ENCODE data around the gene TFF3. TPM values are rescaled to one million over a fixed set of nuclear protein-coding genes. Genes with fewer than 3 reads are reported as not detected.
A peak's percentile ranks its signal among the peaks of the same experiment; 100 is the strongest.

Gene TFF3
- total RNA-seq = 30.9 TPM

GRCh38 chr21:42315296-42315891 is at the start of gene TFF3:
TFF3 (minus strand) TSS chr21:42315409; CDS start chr21:42315374, 35 bp downstream.
- DNase-seq = peak; percentile 77

- no peak for DNase-seq
Measured at GRCh38 chr21:42364304-42364865, 49.2 kb upstream of the TFF3 start.

GRCh38 chr21:42363312-42363711 is 48.1 kb upstream of the TFF3 start:
- no peak for DNase-seq

- DNase-seq = no peak
Measured at GRCh38 chr21:42362700-42363099, 47.5 kb upstream of the TFF3 start.

GRCh38 chr21:42362198-42362597 is 47.0 kb upstream of the TFF3 start:
- no peak for DNase-seq

GRCh38 chr21:42361286-42361685 is 46.1 kb upstream of the TFF3 start:
- no peak for DNase-seq

- no peak for DNase-seq
Measured at GRCh38 chr21:42360317-42360716, 45.1 kb upstream of the TFF3 start.

- DNase-seq = no peak
Measured at GRCh38 chr21:42358937-42359336, 43.7 kb upstream of the TFF3 start.

GRCh38 chr21:42358261-42358660 is 43.1 kb upstream of the TFF3 start:
- no peak for DNase-seq

- no peak for DNase-seq
Measured at GRCh38 chr21:42357307-42357706, 42.1 kb upstream of the TFF3 start.

- no peak for DNase-seq
Measured at GRCh38 chr21:42356650-42357049, 41.4 kb upstream of the TFF3 start.

GRCh38 chr21:42356046-42356445 is 40.8 kb upstream of the TFF3 start:
- DNase-seq = no peak

GRCh38 chr21:42353623-42354022 is 38.4 kb upstream of the TFF3 start:
- no peak for DNase-seq

GRCh38 chr21:42352441-42353095 is 37.4 kb upstream of the TFF3 start:
- DNase-seq = no peak

- DNase-seq = no peak
Measured at GRCh38 chr21:42351626-42352440, 36.6 kb upstream of the TFF3 start.

GRCh38 chr21:42350927-42351426 is 35.8 kb upstream of the TFF3 start, which contains the start of gene TFF2:
TFF2 (minus strand) TSS chr21:42350994; CDS start chr21:42350957, 37 bp downstream.
- DNase-seq = no peak

GRCh38 chr21:42350318-42350910 is 35.2 kb upstream of the TFF3 start:
- no peak for DNase-seq

- no peak for DNase-seq
Measured at GRCh38 chr21:42349420-42350317, 34.5 kb upstream of the TFF3 start.

- no peak for DNase-seq
Measured at GRCh38 chr21:42348762-42349161, 33.6 kb upstream of the TFF3 start.

- no peak for DNase-seq
Measured at GRCh38 chr21:42347601-42348327, 32.6 kb upstream of the TFF3 start.

Data from tongue (tissue), 2 donors.